Endothelial cell of umbilical vein (primary cell): ENCODE measurements around the gene OBP2B. TPM values are rescaled to one million over a fixed set of nuclear protein-coding genes. Genes with fewer than 3 reads are reported as not detected.

Experiments
- BruUV-seq: library from RNA; stranded (reverse); fragments of 400-500 nt; replicated peaks from 2 replicates; lab custom pipeline; 2021; lab: Mats Ljungman, UMichigan
- CTCF ChIA-PET: fragments of 300-600, 350-600 bp; sonication (Branson Sonifier 250); formaldehyde crosslinking; loops from one replicate; lab custom pipeline; 2021; ENCODE audit warnings: antibody characterized with exemption, inconsistent platforms; lab: Charles Lee
- POLR2A ChIA-PET: fragments of 300-600, 350-600 bp; sonication (Branson Sonifier 250); formaldehyde crosslinking; loops from one replicate; lab custom pipeline; 2021; ENCODE audit warnings: antibody characterized with exemption, inconsistent platforms; lab: Charles Lee
- DNase-seq: peaks from one replicate; pipeline ENCODE4 v3.0.0-alpha.2; 2011; ENCODE audit warnings: low read depth, low spot score
- FAIRE-seq: peaks from 2 replicates; lab custom pipeline; 2011; peaks lifted over from hg19 to GRCh38; lab: Jason Lieb, UNC
- H2AFZ ChIP-seq: 2 replicates; pipeline ENCODE4 v1.6.0; 2012; ENCODE audit warnings: low read depth, low read length, control low read depth, inconsistent platforms
- H3K27ac ChIP-seq: 2 replicates; pipeline ENCODE4 v1.5.1; 2011; ENCODE audit warnings: low read depth, mild to moderate bottlenecking, control low read depth, low read length, moderate library complexity; ENCODE audit not compliant: insufficient read depth
- H3K27me3 ChIP-seq, 2 experiments: 2 replicates each; pipeline versions ENCODE4 v1.6.0 to v1.6.1; 2011; ENCODE audit warnings: low read length in 2 of 2, mixed read lengths in 1 of 2; ENCODE audit not compliant: control insufficient read depth in 2 of 2, insufficient read depth in 2 of 2
- H3K36me3 ChIP-seq, 2 experiments: 2 replicates in 1 of 2; 3 replicates in 1 of 2; pipeline ENCODE4 v1.5.1; 2011; ENCODE audit warnings: low read length in 2 of 2, mild to moderate bottlenecking in 1 of 2, moderate library complexity in 1 of 2; ENCODE audit not compliant: control insufficient read depth in 2 of 2, insufficient read depth in 2 of 2; ENCODE audit errors: extremely low read depth in 1 of 2
- H3K4me1 ChIP-seq: 3 replicates; pipeline ENCODE4 v1.5.1; 2011; ENCODE audit warnings: mild to moderate bottlenecking, low read length; ENCODE audit not compliant: control insufficient read depth, insufficient read depth; ENCODE audit errors: extremely low read depth
- H3K4me2 ChIP-seq: 2 replicates; pipeline ENCODE4 v1.6.1; 2011; ENCODE audit warnings: low read length, control low read depth, mixed read lengths; ENCODE audit not compliant: insufficient read depth
- H3K4me3 ChIP-seq, 3 experiments: fragments of 200-600 bp in 1 of 3; sonication (generic), shearing (Covaris generic) in 1 of 3; replicated peaks in 1 of 3; 2 replicates each; pipeline ENCODE4 v1.5.1; 2011 to 2016; ENCODE audit warnings: control low read depth in 3 of 3, low read length in 3 of 3, mild to moderate bottlenecking in 2 of 3, inconsistent platforms in 1 of 3, low read depth in 1 of 3, moderate library complexity in 1 of 3; ENCODE audit not compliant: insufficient read depth in 1 of 3
- H3K79me2 ChIP-seq: 2 replicates; pipeline ENCODE4 v1.6.0; 2012; ENCODE audit warnings: low read length, inconsistent platforms; ENCODE audit not compliant: control insufficient read depth, insufficient read depth
- H3K9ac ChIP-seq: replicated peaks from 2 replicates; pipeline ENCODE3; 2011; ENCODE audit warnings: low read length, control low read depth; ENCODE audit not compliant: insufficient read depth; ENCODE audit errors: extremely low read depth
- H3K9me1 ChIP-seq: replicated peaks from 3 replicates; pipeline ENCODE4 v1.6.0; 2011; ENCODE audit warnings: mild to moderate bottlenecking, low read length; ENCODE audit not compliant: control insufficient read depth, insufficient read depth; ENCODE audit errors: extremely low read depth
- H3K9me3 ChIP-seq: replicated peaks from 2 replicates; pipeline ENCODE4 v1.5.1; 2012; ENCODE audit warnings: low read length, inconsistent platforms; ENCODE audit not compliant: control insufficient read depth, insufficient read depth
- H4K20me1 ChIP-seq: replicated peaks from 2 replicates; pipeline ENCODE3; 2011; ENCODE audit warnings: mild to moderate bottlenecking, low read length; ENCODE audit not compliant: control insufficient read depth, insufficient read depth; ENCODE audit errors: extremely low read depth
- CTCF ChIP-seq, 2 donors: IDR thresholded peaks; 1 replicate in 1 of 2; 2 replicates in 1 of 2; pipeline ENCODE4 v1.5.1; 2011; ENCODE audit warnings: low read length in 2 of 2, mild to moderate bottlenecking in 2 of 2, moderate library complexity in 2 of 2, control low read depth in 1 of 2, inconsistent platforms in 1 of 2, low read depth in 1 of 2; ENCODE audit not compliant: insufficient read depth in 1 of 2; ENCODE audit errors: extremely low read depth in 1 of 2
- EZH2 ChIP-seq: IDR thresholded peaks from 2 replicates; pipeline ENCODE4 v1.6.1; 2012; ENCODE audit warnings: borderline replicate concordance, low read depth, mild to moderate bottlenecking, moderate library complexity, low read length, inconsistent platforms; ENCODE audit not compliant: severe bottlenecking
- FOS ChIP-seq: IDR thresholded peaks from 2 replicates; pipeline ENCODE4 v1.6.1; 2011; ENCODE audit warnings: mild to moderate bottlenecking, low read length, moderate library complexity, borderline replicate concordance; ENCODE audit not compliant: insufficient read depth
- GATA2 ChIP-seq: IDR thresholded peaks from 2 replicates; pipeline ENCODE4 v1.7.0; 2011; ENCODE audit warnings: low read depth, mild to moderate bottlenecking, moderate library complexity, mixed read lengths, low read length; ENCODE audit not compliant: insufficient read length, insufficient read depth
- JUN ChIP-seq: IDR thresholded peaks from 2 replicates; pipeline ENCODE4 v1.6.1; 2011; ENCODE audit warnings: borderline replicate concordance, low read depth; ENCODE audit not compliant: insufficient read length, insufficient read depth
- MAX ChIP-seq: IDR thresholded peaks from 2 replicates; pipeline ENCODE4 v1.6.1; 2011; ENCODE audit not compliant: insufficient read depth, insufficient read length
- MYC ChIP-seq: IDR thresholded peaks from one replicate; pipeline ENCODE4 v1.6.1; 2011; ENCODE audit warnings: mild to moderate bottlenecking, low read depth, low read length
- POLR2A ChIP-seq: IDR thresholded peaks from 2 replicates; pipeline ENCODE4 v1.6.1; 2012; ENCODE audit warnings: low read depth, mild to moderate bottlenecking, control low read depth, low read length
- POLR2AphosphoS5 ChIP-seq: IDR thresholded peaks from 2 replicates; pipeline ENCODE4 v1.6.1; 2012; ENCODE audit warnings: low read depth, mild to moderate bottlenecking, control low read depth, low read length, moderate library complexity; ENCODE audit not compliant: insufficient read depth
- dilution Hi-C: fragments of 300-500 bp; cut with MboI; formaldehyde crosslinking; loops from one replicate; pipeline ENCODE4 v1.15.0; 2019; ENCODE audit warnings: low sequenced_read_pairs; ENCODE audit not compliant: extremely low pct_ligation_motif_present
- intact Hi-C: fragments of 100-400 bp; cut with micrococcal nuclease; formaldehyde crosslinking; loops from one replicate; pipeline ENCODE4 v1.10.0; 2022
- polyA plus RNA-seq, 4 experiments: library from polyadenylated mRNA; depleted of rRNA in 3 of 4; stranded (reverse) in 3 of 4; unstranded in 1 of 4; fragments of >200 nt; gene quantifications; 2 replicates each; pipeline versions ENCODE4 v1.2.1 to v1.2.3, GENCODE V29; 2011 to 2012; ENCODE audit warnings: missing spikeins in 1 of 4
- total RNA-seq: library from RNA; stranded (reverse); gene quantifications from 2 replicates; pipeline ENCODE4 v1.2.3, GENCODE V29; 2021

The OBP2B gene
- total and polyA plus RNA-seq, 2 donors (not counting 3 experiments of a cell fraction or from before 2014, with no cell fraction given) = not detected

DNA sequence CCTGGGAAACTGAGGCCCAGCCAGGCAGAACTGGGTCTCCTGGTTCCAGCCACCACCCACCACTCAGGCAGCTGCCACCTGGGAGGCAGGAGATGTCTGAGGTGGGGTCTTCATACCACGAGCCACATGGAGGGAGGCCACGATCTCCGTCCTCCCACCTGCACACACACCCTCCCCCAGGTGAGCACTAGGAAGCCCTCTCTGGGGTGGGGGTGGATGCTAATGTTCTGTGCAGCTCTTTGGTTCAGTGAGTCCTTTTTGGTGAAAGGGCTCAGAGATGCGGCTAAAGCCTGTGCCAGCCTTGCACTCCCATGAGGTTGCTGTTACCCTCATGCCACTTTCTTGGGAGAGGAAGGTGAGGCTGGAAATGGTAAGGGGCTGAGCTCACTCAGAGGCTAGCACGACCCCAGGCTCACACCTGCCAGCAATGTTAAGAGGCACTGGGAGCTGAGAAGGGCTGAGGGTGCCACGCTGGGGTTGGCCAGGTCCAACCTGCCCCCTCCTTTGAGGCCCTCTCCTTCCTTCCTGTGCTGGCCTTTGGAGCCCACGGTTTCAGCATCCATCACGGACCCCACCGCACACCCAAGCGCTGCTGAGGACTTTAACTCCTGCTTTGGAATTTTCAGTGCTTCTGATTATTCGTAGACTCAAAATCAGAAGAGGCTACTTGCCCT is 26.6 kb upstream of the OBP2B start:
- H4K20me1 ChIP-seq = no peaks in the 10 kb centered on the region
- H3K9ac ChIP-seq = no peak overlapping the region
- H3K4me2 ChIP-seq = no peak overlapping the region
- dilution Hi-C loops (no loop called here), intact Hi-C loops (no loop called here)
- no peak for TF ChIP-seq MYC
- no peak for TF ChIP-seq FOS
- no peak for TF ChIP-seq MAX
- TF ChIP-seq EZH2 = no peak
- no peak for TF ChIP-seq GATA2
- TF ChIP-seq JUN = no peak
- TF ChIP-seq POLR2AphosphoS5 = no peak
- no peak for TF ChIP-seq CTCF (IDR thresholded peaks at IDR 0.05; ENCODE audit: extremely low read depth in 1 of 2, insufficient read depth in 1 of 2, low read depth in 1 of 2, low read length in 2 of 2)
- no peak for TF ChIP-seq POLR2A
- FAIRE-seq = peak; percentile 67
- BruUV-seq = no TSS peak
- no peaks in the 10 kb centered on the region for H3K27me3 ChIP-seq
- H3K27ac ChIP-seq = no peak overlapping the region
- no peaks in the 10 kb centered on the region for H3K36me3 ChIP-seq
- H3K9me3 ChIP-seq = no peaks in the 10 kb centered on the region
- ChIA-PET CTCF (interaction anchor here (2.0 kb wide), 1 partner anchor 50 kb away, joined by 7 read pairs; no protein-coding TSS in a partner anchor), POLR2A (no interaction called here)
- DNase-seq = no peak
- no peak overlapping the region for H3K4me3 ChIP-seq
- H2AFZ ChIP-seq = no peak overlapping the region
- H3K9me1 ChIP-seq = no peaks in the 10 kb centered on the region
- peaks cover 19% of the 10 kb centered on the region for H3K4me1 ChIP-seq
- no peaks in the 10 kb centered on the region for H3K79me2 ChIP-seq
